ENCODE measurements around the gene LPP.

DNA sequence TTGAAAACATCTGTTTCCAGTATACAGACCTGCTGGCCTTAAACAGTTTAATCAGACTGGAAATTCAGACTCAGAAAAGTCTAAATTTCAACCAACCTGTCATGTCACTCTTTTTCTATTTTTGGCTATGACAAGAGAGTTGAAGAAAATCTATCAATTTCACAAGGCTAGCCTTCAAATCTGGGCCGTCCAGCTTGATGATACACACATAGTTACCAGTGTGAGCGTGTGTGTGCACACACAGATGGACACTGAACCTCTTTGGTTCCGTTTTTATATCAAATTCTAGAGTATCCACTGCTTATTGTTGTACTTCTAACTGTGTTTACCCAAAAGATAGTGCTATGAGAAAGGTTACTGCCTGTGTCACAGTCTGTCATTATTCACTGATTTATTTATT is 368.2 kb downstream of the LPP start:
- TF ChIP-seq, protein P1, sequence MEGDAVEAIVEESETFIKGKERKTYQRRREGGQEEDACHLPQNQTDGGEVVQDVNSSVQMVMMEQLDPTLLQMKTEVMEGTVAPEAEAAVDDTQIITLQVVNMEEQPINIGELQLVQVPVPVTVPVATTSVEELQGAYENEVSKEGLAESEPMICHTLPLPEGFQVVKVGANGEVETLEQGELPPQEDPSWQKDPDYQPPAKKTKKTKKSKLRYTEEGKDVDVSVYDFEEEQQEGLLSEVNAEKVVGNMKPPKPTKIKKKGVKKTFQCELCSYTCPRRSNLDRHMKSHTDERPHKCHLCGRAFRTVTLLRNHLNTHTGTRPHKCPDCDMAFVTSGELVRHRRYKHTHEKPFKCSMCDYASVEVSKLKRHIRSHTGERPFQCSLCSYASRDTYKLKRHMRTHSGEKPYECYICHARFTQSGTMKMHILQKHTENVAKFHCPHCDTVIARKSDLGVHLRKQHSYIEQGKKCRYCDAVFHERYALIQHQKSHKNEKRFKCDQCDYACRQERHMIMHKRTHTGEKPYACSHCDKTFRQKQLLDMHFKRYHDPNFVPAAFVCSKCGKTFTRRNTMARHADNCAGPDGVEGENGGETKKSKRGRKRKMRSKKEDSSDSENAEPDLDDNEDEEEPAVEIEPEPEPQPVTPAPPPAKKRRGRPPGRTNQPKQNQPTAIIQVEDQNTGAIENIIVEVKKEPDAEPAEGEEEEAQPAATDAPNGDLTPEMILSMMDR (IDR thresholded peaks at IDR 0.05), result no peak
- TF ChIP-seq EP300 (IDR thresholded peaks at IDR 0.05), result no peak
- TF ChIP-seq POLR2A (IDR thresholded peaks at IDR 0.05), result no peak

All from ovary (tissue), 3 donors.